CD4-positive, alpha-beta memory T cell (primary cell): ENCODE results near the gene MT1B. TPM values are rescaled to one million over a fixed set of nuclear protein-coding genes. Genes with fewer than 3 reads are reported as not detected.

ENCODE experiments used
- CTCF ChIA-PET: fragments of 350-600 bp; sonication (Branson Sonifier 250); formaldehyde crosslinking; loops from one replicate; lab custom pipeline; 2021; ENCODE audit warnings: inconsistent platforms; ENCODE audit not compliant: partially characterized antibody; lab: Charles Lee
- POLR2A ChIA-PET: fragments of 350-600 bp; sonication (Branson Sonifier 250); formaldehyde crosslinking; loops from one replicate; lab custom pipeline; 2021; ENCODE audit not compliant: partially characterized antibody; lab: Charles Lee
- DNase-seq, 5 donors: peaks; one replicate each; pipeline versions ENCODE4 v3.0.0 to v3.0.0-alpha.2; 2020 to 2022; ENCODE audit warnings: mixed read lengths in 1 of 5
- H3K27ac ChIP-seq: one replicate; pipeline ENCODE4 v1.7.0; 2013; ENCODE audit warnings: low read depth, low read length
- H3K27me3 ChIP-seq: 2 replicates; pipeline ENCODE4 v1.7.0; 2013; ENCODE audit warnings: mild to moderate bottlenecking, low read length, moderate library complexity; ENCODE audit not compliant: insufficient read depth
- H3K36me3 ChIP-seq: 2 replicates; pipeline ENCODE4 v1.7.0; 2013; ENCODE audit warnings: mild to moderate bottlenecking, low read length, moderate library complexity; ENCODE audit not compliant: insufficient read depth
- H3K4me1 ChIP-seq: 2 replicates; pipeline ENCODE4 v1.7.0; 2013; ENCODE audit warnings: mild to moderate bottlenecking, low read length, moderate library complexity; ENCODE audit not compliant: insufficient read depth
- H3K4me3 ChIP-seq, 2 donors: one replicate each; pipeline ENCODE4 v1.7.0; 2013; ENCODE audit warnings: low read length in 2 of 2, mild to moderate bottlenecking in 1 of 2
- H3K9me3 ChIP-seq, 2 donors: one replicate each; pipeline ENCODE4 v1.7.0; 2013; ENCODE audit warnings: low read length in 2 of 2, control low read depth in 1 of 2; ENCODE audit not compliant: control insufficient read depth in 1 of 2
- H3K27ac Mint-ChIP-seq, 7 donors: one replicate each; pipeline ENCODE4 v1.8.0; 2020 to 2021; ENCODE audit warnings: mixed read lengths in 7 of 7, mild to moderate bottlenecking in 6 of 7, inconsistent platforms in 3 of 7, moderate library complexity in 3 of 7
- H3K27me3 Mint-ChIP-seq, 2 donors: one replicate each; pipeline ENCODE4 v1.8.0; 2020 to 2021; ENCODE audit warnings: mixed read lengths in 2 of 2
- H3K36me3 Mint-ChIP-seq, 2 donors: one replicate each; pipeline ENCODE4 v1.8.0; 2020 to 2021; ENCODE audit warnings: mixed read lengths in 2 of 2, inconsistent platforms in 1 of 2, mild to moderate bottlenecking in 1 of 2
- H3K4me1 Mint-ChIP-seq, 4 donors: one replicate each; pipeline ENCODE4 v1.8.0; 2020 to 2021; ENCODE audit warnings: mixed read lengths in 4 of 4, mild to moderate bottlenecking in 1 of 4
- H3K4me3 Mint-ChIP-seq, 8 donors: one replicate each; pipeline ENCODE4 v1.8.0; 2020 to 2021; ENCODE audit warnings: mixed read lengths in 8 of 8, mild to moderate bottlenecking in 7 of 8, moderate library complexity in 6 of 8, inconsistent platforms in 3 of 8
- H3K9me3 Mint-ChIP-seq, 8 donors: one replicate each; pipeline ENCODE4 v1.8.0; 2020 to 2021; ENCODE audit warnings: mixed read lengths in 8 of 8, mild to moderate bottlenecking in 5 of 8, inconsistent platforms in 3 of 8, moderate library complexity in 1 of 8
- intact Hi-C: fragments of 100-400 bp; cut with micrococcal nuclease; formaldehyde crosslinking; loops from one replicate; pipeline ENCODE4 v1.15.1; 2023
- polyA plus RNA-seq, 2 donors: library from polyadenylated mRNA; unstranded; fragments of 300-500 nt; fragmentation: Illumina TruSeq; gene quantifications; one replicate each; pipeline ENCODE4 v1.2.3, GENCODE V29; 2021
- total RNA-seq, 2 experiments: library from RNA; stranded (reverse); gene quantifications; one replicate each; pipeline ENCODE4 v1.2.3, GENCODE V29; 2021

Gene MT1B
- total and polyA plus RNA-seq, 4 experiments from 2014 or later, result not detected

- no peaks in the 10 kb centered on the region for H3K36me3 ChIP-seq
- H3K9me3 ChIP-seq, result no peaks in the 10 kb centered on the region
- CTCF ChIA-PET, result interaction anchor here (0.8 to 1.8 kb wide), 6 partner anchors 8 to 53 kb away, joined by 3 to 9 read pairs (median 3); no protein-coding TSS in a partner anchor
- H3K27ac ChIP-seq, result no peak overlapping the region
- DNase-seq, result no peak
- Mint-ChIP-seq H3K27ac (no peak overlapping the region), H3K9me3 (no peaks in the 10 kb centered on the region), H3K36me3 (no peaks in the 10 kb centered on the region), H3K4me1 (peaks cover 11 to 18% (median 12%) of the 10 kb centered on the region in 4 donors), H3K4me3 (peak overlapping the region in 1 of 8 donors; percentile 22), H3K27me3 (peaks cover 0 to 24% of the 10 kb centered on the region in 2 donors)
- intact Hi-C loops, result no loop called here
- H3K4me1 ChIP-seq, result peaks cover 14% of the 10 kb centered on the region
- peaks cover 9% of the 10 kb centered on the region for H3K27me3 ChIP-seq
- POLR2A ChIA-PET, result interaction anchor here (0.6 to 3.6 kb wide), 6 partner anchors 14 to 358 kb away, joined by 3 to 15 read pairs (median 4); partner anchors contain the start of genes MT1A, MT1X and MT2A
- H3K4me3 ChIP-seq, result no peak overlapping the region
Observed at GRCh38 chr16:56623637-56624036, 28.0 kb upstream of the MT1B start.

DNA sequence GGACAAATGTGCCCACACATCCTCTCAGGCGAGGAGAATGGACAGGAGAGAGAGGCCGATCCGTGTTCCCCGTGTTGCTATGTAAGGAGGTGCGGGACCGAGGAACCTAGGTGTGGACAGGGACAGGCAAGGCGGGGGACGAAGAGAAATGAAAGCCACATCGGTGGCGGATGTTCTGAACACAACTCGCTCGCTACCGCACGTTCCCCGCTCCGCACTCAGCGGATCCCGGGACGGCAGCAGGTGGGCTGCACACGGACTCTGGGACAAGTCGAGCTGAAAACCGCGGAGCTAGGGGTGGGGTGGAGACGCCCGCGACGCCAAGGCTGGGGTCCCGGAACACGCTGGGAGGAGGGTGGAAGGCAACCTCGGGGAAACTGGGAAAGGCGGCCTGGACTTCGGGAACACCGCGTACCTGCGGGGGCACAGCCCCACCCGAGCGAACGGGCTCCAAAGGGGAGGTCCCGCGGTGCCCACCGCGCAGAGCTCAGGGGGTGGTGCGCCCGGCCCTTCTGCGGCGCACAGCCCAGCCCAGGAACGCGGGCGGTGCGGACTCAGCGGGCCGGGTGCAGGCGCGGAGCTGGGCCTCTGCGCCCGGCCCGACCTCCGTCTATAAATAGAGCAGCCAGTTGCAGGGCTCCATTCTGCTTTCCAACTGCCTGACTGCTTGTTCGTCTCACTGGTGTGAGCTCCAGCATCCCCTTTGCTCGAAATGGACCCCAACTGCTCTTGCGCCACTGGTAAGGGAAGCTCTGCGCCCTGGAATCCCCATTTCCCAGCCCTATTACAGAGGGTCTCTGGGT lies 26.3 kb upstream of the MT1B start, which contains the start of gene MT1E:
Gene MT1E, plus strand, starts transcription at position 642 of the 803 bp plus-strand sequence. Its CDS starts 71 bp downstream, at position 713.
- H3K27me3 Mint-ChIP-seq, result peaks cover 0 to 31% of the 10 kb centered on the region in 2 donors
- Histone ChIP-seq H3K27ac (peak within 1 kb of the TSS; percentile 24), H3K4me1 (peaks cover 14% of the 10 kb centered on the region), H3K9me3 (no peaks in the 10 kb centered on the region), H3K4me3 (peak within 1 kb of the TSS; percentile 48 to 68), H3K27me3 (peaks cover 9% of the 10 kb centered on the region), H3K36me3 (no peaks in the 10 kb centered on the region)
- no peaks in the 10 kb centered on the region for H3K9me3 Mint-ChIP-seq
- peak within 1 kb of the TSS; percentile 88 to 97 (median 94) for H3K4me3 Mint-ChIP-seq
- CTCF ChIA-PET, result interaction anchor here (1.0 to 2.1 kb wide), 4 partner anchors 18 to 77 kb away, joined by 3 to 10 read pairs (median 4); no protein-coding TSS in a partner anchor
- intact Hi-C loops, result no loop called here
- POLR2A ChIA-PET, result interaction anchor here (0.8 to 3.6 kb wide), 7 partner anchors 11 to 306 kb away, joined by 3 to 15 read pairs (median 4); partner anchors contain the start of genes HERPUD1, MT1A and MT2A
- no peaks in the 10 kb centered on the region for H3K36me3 Mint-ChIP-seq
- DNase-seq, result peak in 4 of 5 donors; percentile 27 to 56 (median 50)
- peak within 1 kb of the TSS; percentile 44 to 95 (median 86) for H3K27ac Mint-ChIP-seq
- H3K4me1 Mint-ChIP-seq, result peaks cover 11 to 18% (median 12%) of the 10 kb centered on the region in 4 donors

- intact Hi-C loops, result no loop called here
- peaks cover 14% of the 10 kb centered on the region for H3K4me1 ChIP-seq
- no peaks in the 10 kb centered on the region for H3K9me3 Mint-ChIP-seq
- H3K4me1 Mint-ChIP-seq, result peaks cover 11 to 18% (median 12%) of the 10 kb centered on the region in 4 donors
- no peak overlapping the region for H3K27ac ChIP-seq
- peak overlapping the region; percentile 79 to 95 (median 88) for H3K4me3 Mint-ChIP-seq
- no peaks in the 10 kb centered on the region for H3K36me3 ChIP-seq
- H3K4me3 ChIP-seq, result peak overlapping the region; percentile 48 to 68
- H3K36me3 Mint-ChIP-seq, result no peaks in the 10 kb centered on the region
- H3K27me3 ChIP-seq, result peaks cover 10% of the 10 kb centered on the region
- CTCF ChIA-PET, result interaction anchor here (1.0 to 2.1 kb wide), 4 partner anchors 17 to 76 kb away, joined by 3 to 10 read pairs (median 4); no protein-coding TSS in a partner anchor
- peaks cover 5 to 37% of the 10 kb centered on the region in 2 donors for H3K27me3 Mint-ChIP-seq
- H3K9me3 ChIP-seq, result no peaks in the 10 kb centered on the region
- H3K27ac Mint-ChIP-seq, result peak overlapping the region; percentile 7 to 89 (median 77)
- POLR2A ChIA-PET, result interaction anchor here (0.9 to 3.6 kb wide), 6 partner anchors 10 to 21 kb away, joined by 3 to 15 read pairs (median 4); partner anchors contain the start of genes MT1A and MT2A
- DNase-seq, result no peak
Observed at GRCh38 chr16:56625943-56626654, 25.6 kb upstream of the MT1B start.

DNA sequence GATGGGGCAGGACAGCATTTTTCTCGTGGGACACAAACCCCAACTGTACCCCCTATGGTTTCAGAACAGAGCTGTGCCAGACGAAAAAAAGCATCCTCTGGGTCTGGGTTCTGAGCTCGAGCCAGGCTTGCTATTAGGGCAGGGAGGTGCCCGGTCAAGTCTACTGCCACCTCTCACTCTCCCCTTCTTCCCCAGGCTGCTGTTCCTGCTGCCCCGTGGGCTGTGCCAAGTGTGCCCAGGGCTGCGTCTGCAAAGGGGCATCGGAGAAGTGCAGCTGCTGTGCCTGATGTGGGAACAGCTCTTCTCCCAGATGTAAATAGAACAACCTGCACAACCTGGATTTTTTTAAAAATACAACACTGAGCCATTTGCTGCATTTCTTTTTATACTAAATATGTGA lies 25.0 kb upstream of the MT1B start:
- Histone ChIP-seq H3K4me1 (peaks cover 14% of the 10 kb centered on the region), H3K9me3 (no peaks in the 10 kb centered on the region), H3K27me3 (peaks cover 16% of the 10 kb centered on the region), H3K4me3 (no peak overlapping the region), H3K36me3 (no peaks in the 10 kb centered on the region), H3K27ac (no peak overlapping the region)
- peaks cover 11 to 42% of the 10 kb centered on the region in 2 donors for H3K27me3 Mint-ChIP-seq
- ChIA-PET CTCF (interaction anchor here (1.9 kb wide), 1 partner anchor 17 kb away, joined by 5 read pairs; no protein-coding TSS in a partner anchor), POLR2A (interaction anchor here (3.6 kb wide), 1 partner anchor 18 kb away, joined by 15 read pairs; the partner anchor contains the start of gene MT2A)
- intact Hi-C loops, result no loop called here
- H3K9me3 Mint-ChIP-seq, result no peaks in the 10 kb centered on the region
- peaks cover 11 to 20% (median 13%) of the 10 kb centered on the region in 4 donors for H3K4me1 Mint-ChIP-seq
- H3K27ac Mint-ChIP-seq, result no peak overlapping the region
- DNase-seq, result no peak
- H3K4me3 Mint-ChIP-seq, result peak overlapping the region in 3 of 8 donors; percentile 53 to 95 (median 88)
- H3K36me3 Mint-ChIP-seq, result no peaks in the 10 kb centered on the region

DNA sequence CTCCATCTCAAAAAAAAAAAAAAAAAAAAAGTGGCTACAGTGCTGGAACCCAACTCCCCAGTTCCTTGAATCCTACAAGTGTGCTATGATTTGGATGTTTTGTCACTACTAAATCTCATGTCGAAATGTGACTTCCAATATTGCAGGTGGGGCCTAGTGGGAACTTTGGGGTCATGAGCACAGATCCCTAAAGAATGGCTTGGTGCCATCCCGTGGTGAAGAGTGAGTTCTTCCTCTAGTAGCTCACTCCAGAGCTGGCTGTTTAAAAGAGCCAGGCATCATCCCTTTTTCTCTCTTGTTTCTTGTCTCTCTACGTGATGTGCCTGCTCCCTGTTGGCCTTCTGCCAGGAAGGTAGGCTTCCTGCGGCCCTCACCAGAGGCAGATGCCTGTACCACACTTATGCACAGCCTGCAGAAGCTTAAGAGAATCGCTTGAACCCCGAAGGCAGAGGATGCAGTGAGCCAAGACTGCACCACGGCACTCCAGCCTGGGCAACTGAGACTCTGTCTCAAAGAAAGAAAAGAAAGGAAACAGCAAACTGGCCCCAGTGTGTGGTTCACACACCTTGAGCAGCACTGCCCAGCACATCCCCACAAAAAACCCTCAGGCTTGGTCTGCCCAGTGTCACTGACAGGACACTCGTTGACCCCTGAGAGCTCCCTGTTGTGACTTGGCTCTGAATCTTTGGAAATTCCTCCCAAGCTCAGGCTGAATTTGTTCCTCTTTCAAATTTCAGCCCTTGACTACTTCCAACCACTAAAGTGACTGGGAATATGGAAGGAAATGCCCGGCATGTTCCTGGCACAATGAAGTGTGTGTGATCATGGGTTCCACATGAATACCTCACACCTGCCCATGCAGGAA lies 23.0 kb upstream of the MT1B start:
- no peaks in the 10 kb centered on the region for H3K9me3 ChIP-seq
- H3K4me3 ChIP-seq, result no peak overlapping the region
- DNase-seq, result no peak
- no peak overlapping the region for H3K27ac Mint-ChIP-seq
- H3K27me3 Mint-ChIP-seq, result peaks cover 18 to 57% of the 10 kb centered on the region in 2 donors
- CTCF ChIA-PET, result interaction anchor here (1.2 to 1.5 kb wide), 2 partner anchors 28 to 52 kb away, joined by 4 to 5 read pairs; no protein-coding TSS in a partner anchor
- H3K4me3 Mint-ChIP-seq, result no peak overlapping the region
- peaks cover 25% of the 10 kb centered on the region for H3K4me1 ChIP-seq
- no peaks in the 10 kb centered on the region for H3K36me3 Mint-ChIP-seq
- peaks cover 30% of the 10 kb centered on the region for H3K27me3 ChIP-seq
- peaks cover 15 to 30% (median 21%) of the 10 kb centered on the region in 4 donors for H3K4me1 Mint-ChIP-seq
- intact Hi-C loops, result no loop called here
- H3K9me3 Mint-ChIP-seq, result no peaks in the 10 kb centered on the region
- H3K36me3 ChIP-seq, result no peaks in the 10 kb centered on the region
- POLR2A ChIA-PET, result no interaction called here
- H3K27ac ChIP-seq, result no peak overlapping the region

DNA sequence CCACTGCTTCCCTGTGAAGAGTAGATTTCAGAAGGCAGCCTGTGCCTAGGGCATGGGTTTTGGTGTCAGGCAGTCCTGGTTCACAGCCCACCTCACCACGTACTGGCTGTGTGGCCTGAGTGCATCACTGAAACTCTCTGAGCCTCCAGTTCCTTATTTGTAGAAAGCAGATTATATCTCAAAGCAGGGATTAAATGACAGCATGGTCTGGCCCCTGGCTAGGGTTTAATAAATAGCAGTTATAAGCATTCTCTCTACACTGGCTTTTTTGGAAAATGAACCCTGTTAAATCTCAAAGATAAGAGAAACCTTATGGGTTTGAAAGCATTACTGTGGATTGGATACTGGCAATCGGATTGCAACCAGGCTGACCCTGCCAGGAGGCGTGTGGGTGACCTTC lies 22.2 kb upstream of the MT1B start:
- Histone ChIP-seq H3K4me1 (peaks cover 25% of the 10 kb centered on the region), H3K4me3 (no peak overlapping the region), H3K27me3 (peaks cover 35% of the 10 kb centered on the region), H3K27ac (no peak overlapping the region), H3K36me3 (no peaks in the 10 kb centered on the region), H3K9me3 (no peaks in the 10 kb centered on the region)
- DNase-seq, result no peak
- no peaks in the 10 kb centered on the region for H3K9me3 Mint-ChIP-seq
- peaks cover 25 to 61% of the 10 kb centered on the region in 2 donors for H3K27me3 Mint-ChIP-seq
- H3K4me1 Mint-ChIP-seq, result peaks cover 13 to 33% (median 20%) of the 10 kb centered on the region in 4 donors
- no peaks in the 10 kb centered on the region for H3K36me3 Mint-ChIP-seq
- no peak overlapping the region for H3K4me3 Mint-ChIP-seq
- ChIA-PET POLR2A (interaction anchor here (1.5 kb wide), 1 partner anchor 13 kb away, joined by 3 read pairs; no protein-coding TSS in a partner anchor), CTCF (no interaction called here)
- intact Hi-C loops, result no loop called here
- H3K27ac Mint-ChIP-seq, result peak overlapping the region in 1 of 7 donors; percentile 41
